Mesendoderm (in vitro differentiated cells): ENCODE results near the gene TSHZ3.

Experiments
- DNase-seq: peaks from one replicate; pipeline ENCODE4 v3.0.0; 2013
- H2AK5ac ChIP-seq: 2 replicates; pipeline ENCODE4 v1.6.1; 2013; ENCODE audit warnings: low read length, inconsistent platforms
- H2BK120ac ChIP-seq: 2 replicates; pipeline ENCODE4 v1.6.1; 2013; ENCODE audit warnings: low read depth, mild to moderate bottlenecking, low read length, moderate library complexity, mixed read lengths
- H2BK15ac ChIP-seq: replicated peaks from 2 replicates; pipeline ENCODE4 v1.6.1; 2013; ENCODE audit warnings: low read depth, mild to moderate bottlenecking, moderate library complexity
- H2BK5ac ChIP-seq: 2 replicates; pipeline ENCODE4 v1.6.1; 2013; ENCODE audit warnings: low read length, inconsistent platforms
- H3K18ac ChIP-seq: 2 replicates; pipeline ENCODE4 v1.6.1; 2013; ENCODE audit warnings: mild to moderate bottlenecking, low read length, mixed read lengths
- H3K23ac ChIP-seq: one replicate; pipeline ENCODE4 v1.6.1; 2013; ENCODE audit warnings: low read length
- H3K27ac ChIP-seq: 2 replicates; pipeline ENCODE4 v1.5.1; 2013; ENCODE audit warnings: low read depth, mild to moderate bottlenecking, inconsistent platforms, low read length, moderate library complexity
- H3K27me3 ChIP-seq: 2 replicates; pipeline ENCODE4 v1.6.1; 2013; ENCODE audit warnings: low read length, control low read depth, mild to moderate bottlenecking, inconsistent platforms; ENCODE audit not compliant: insufficient read depth, poor library complexity
- H3K36me3 ChIP-seq: 2 replicates; pipeline ENCODE4 v1.6.1; 2013; ENCODE audit warnings: low read length, inconsistent platforms; ENCODE audit not compliant: control insufficient read depth, insufficient read depth
- H3K4ac ChIP-seq: one replicate; pipeline ENCODE4 v1.6.1; 2013; ENCODE audit warnings: low read depth, mild to moderate bottlenecking, low read length, moderate library complexity
- H3K4me1 ChIP-seq: 2 replicates; pipeline ENCODE4 v1.6.1; 2013; ENCODE audit warnings: low read depth, low read length, inconsistent platforms; ENCODE audit not compliant: control insufficient read depth
- H3K4me2 ChIP-seq: 2 replicates; pipeline ENCODE4 v1.6.1; 2013; ENCODE audit warnings: low read length
- H3K4me3 ChIP-seq: 2 replicates; pipeline ENCODE4 v1.5.1; 2013; ENCODE audit warnings: mild to moderate bottlenecking, low read length
- H3K56ac ChIP-seq: one replicate; pipeline ENCODE4 v1.6.1; 2013; ENCODE audit warnings: low read length
- H3K79me1 ChIP-seq: 2 replicates; pipeline ENCODE4 v1.6.1; 2013; ENCODE audit warnings: low read length, inconsistent platforms
- H3K79me2 ChIP-seq: 2 replicates; pipeline ENCODE4 v1.6.1; 2013; ENCODE audit warnings: mild to moderate bottlenecking, low read length; ENCODE audit not compliant: control insufficient read depth, insufficient read depth
- H3K9ac ChIP-seq: 2 replicates; pipeline ENCODE4 v1.6.1; 2013; ENCODE audit warnings: low read length, inconsistent platforms
- H4K5ac ChIP-seq: one replicate; pipeline ENCODE4 v1.6.1; 2013; ENCODE audit warnings: low read length
- H4K8ac ChIP-seq: one replicate; pipeline ENCODE4 v1.6.1; 2013; ENCODE audit warnings: low read depth, mild to moderate bottlenecking, control low read depth, low read length, moderate library complexity
- WGBS: extraction: QIAGEN DNeasy Blood & Tissue Kit; methylation state at CpG from one replicate; pipeline ENCODE4 v1.1.7; 2013; ENCODE audit warnings: low lambda C conversion rate, missing lambda C conversion rate; ENCODE audit not compliant: insufficient coverage; ENCODE audit errors: extremely low coverage; 5-methylcytosine and 5-hydroxymethylcytosine counted together

Gene TSHZ3

DNA sequence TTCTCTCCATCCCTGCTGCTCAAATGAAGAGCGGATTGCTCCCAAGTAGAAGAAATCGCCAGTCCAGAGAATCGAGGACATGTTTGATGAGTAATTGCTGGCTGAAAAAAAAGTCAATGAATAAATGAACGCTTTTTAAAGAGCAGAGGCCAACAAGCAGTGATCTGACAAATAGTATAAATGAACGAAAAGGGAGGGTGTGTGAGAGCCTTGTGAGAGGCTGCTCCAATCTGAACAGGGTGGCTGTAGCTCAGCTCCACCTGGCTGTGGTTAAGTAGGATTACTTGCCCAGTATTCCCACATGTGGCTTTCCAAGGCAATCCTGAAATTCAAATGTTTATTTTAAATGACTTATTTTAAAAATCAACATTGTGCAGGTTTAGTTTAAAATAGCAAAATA, 117.1 kb downstream of the TSHZ3 start:
- H4K5ac ChIP-seq: no peak overlapping the region
- no peaks in the 10 kb centered on the region for H3K4me1 ChIP-seq
- no peak overlapping the region for H3K4me2 ChIP-seq
- H3K9ac ChIP-seq: no peak overlapping the region
- H3K79me1 ChIP-seq: no peaks in the 10 kb centered on the region
- no peak overlapping the region for H3K18ac ChIP-seq
- H3K36me3 ChIP-seq: no peaks in the 10 kb centered on the region
- H3K56ac ChIP-seq: no peak overlapping the region
- WGBS: no CpG with 5 or more reads among the region's 5 CpGs
- H3K79me2 ChIP-seq: no peaks in the 10 kb centered on the region
- H2BK15ac ChIP-seq: no peak overlapping the region
- DNase-seq: peak; percentile 48
- H3K4me3 ChIP-seq: no peak overlapping the region
- no peak overlapping the region for H2BK120ac ChIP-seq
- no peak overlapping the region for H4K8ac ChIP-seq
- H3K23ac ChIP-seq: no peak overlapping the region
- no peak overlapping the region for H3K27ac ChIP-seq
- H2AK5ac ChIP-seq: no peak overlapping the region
- no peaks in the 10 kb centered on the region for H3K27me3 ChIP-seq
- no peak overlapping the region for H3K4ac ChIP-seq
- H2BK5ac ChIP-seq: no peak overlapping the region

DNA sequence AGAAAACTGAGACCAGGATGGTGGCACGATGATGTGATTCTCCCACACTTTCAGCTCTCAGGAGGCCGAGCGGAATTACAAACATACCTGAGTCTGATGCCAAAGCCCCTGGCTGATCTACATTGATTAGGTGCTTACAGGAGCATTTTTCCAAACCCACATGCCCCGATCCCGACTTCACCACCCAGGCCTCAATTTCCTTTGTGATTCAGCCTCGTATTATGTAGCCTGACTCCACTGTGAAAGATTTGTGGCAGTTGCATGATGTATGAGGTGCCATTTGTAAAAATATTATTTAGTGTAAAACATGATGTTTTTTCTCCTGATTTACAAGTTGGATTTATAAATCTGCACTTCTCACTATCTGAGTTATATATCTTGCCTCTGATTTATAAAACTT, 118.0 kb downstream of the TSHZ3 start:
- no peak overlapping the region for H3K23ac ChIP-seq
- no peak overlapping the region for H3K27ac ChIP-seq
- no peak overlapping the region for H3K9ac ChIP-seq
- H3K18ac ChIP-seq: no peak overlapping the region
- H3K4me2 ChIP-seq: no peak overlapping the region
- H3K79me1 ChIP-seq: no peaks in the 10 kb centered on the region
- H3K79me2 ChIP-seq: no peaks in the 10 kb centered on the region
- no peak overlapping the region for H3K56ac ChIP-seq
- H2BK15ac ChIP-seq: no peak overlapping the region
- H3K36me3 ChIP-seq: no peaks in the 10 kb centered on the region
- no CpG with 5 or more reads among the region's 6 CpGs for WGBS
- no peak overlapping the region for H4K8ac ChIP-seq
- no peak overlapping the region for H3K4ac ChIP-seq
- no peak overlapping the region for H2BK5ac ChIP-seq
- H2AK5ac ChIP-seq: no peak overlapping the region
- H3K4me3 ChIP-seq: no peak overlapping the region
- H3K27me3 ChIP-seq: no peaks in the 10 kb centered on the region
- DNase-seq: peak; percentile 10
- H4K5ac ChIP-seq: no peak overlapping the region
- H3K4me1 ChIP-seq: no peaks in the 10 kb centered on the region
- no peak overlapping the region for H2BK120ac ChIP-seq

DNA sequence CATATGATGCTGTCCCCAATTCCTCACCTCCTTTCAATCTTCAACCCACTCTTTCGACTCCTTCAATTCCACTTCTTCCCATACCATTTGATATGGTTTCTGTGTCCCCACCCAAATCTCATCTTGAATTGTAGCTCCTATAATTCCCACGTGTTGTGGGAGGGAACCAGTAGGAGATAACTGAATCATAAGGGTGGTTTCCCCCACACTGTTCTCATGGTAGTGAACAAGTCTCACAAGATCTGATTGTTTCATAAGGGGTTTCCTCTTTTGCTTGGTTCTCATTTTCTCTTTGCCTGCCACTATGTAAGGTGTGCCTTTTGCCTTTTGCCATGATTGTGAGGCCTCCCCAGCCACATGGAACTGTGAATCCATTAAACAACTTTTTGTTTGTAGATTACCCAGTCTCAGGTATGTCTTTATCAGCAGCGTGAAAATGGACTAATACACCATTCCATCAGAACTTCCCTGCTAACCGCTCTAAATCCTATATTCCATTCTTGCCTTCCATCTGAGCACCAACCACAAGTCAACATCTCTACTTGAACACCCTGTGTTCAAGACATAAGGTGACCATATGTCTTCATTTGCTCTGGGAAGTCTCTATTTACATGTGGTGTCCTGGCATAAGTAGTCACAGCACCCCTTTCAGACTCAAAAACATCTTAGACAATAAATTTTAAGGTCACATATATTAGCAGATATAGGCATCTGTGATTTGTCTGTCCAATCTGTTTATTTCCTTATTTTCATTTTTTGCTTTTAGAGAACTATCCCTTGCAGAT, 122.9 kb downstream of the TSHZ3 start:
- DNase-seq: no peak
- Histone ChIP-seq H3K4me3 (no peak overlapping the region), H2BK120ac (no peak overlapping the region)

More for the DNA sequence above, 122.9 kb downstream of the TSHZ3 start:
- Histone ChIP-seq H4K5ac (no peak overlapping the region), H2BK5ac (no peak overlapping the region), H2AK5ac (no peak overlapping the region), H3K4me2 (no peak overlapping the region), H3K27me3 (no peaks in the 10 kb centered on the region), H3K36me3 (no peaks in the 10 kb centered on the region), H3K27ac (no peak overlapping the region), H3K79me1 (no peaks in the 10 kb centered on the region), H3K79me2 (no peaks in the 10 kb centered on the region), H2BK15ac (no peak overlapping the region), H3K56ac (no peak overlapping the region), H3K23ac (no peak overlapping the region), H3K4ac (no peak overlapping the region), H4K8ac (no peak overlapping the region), H3K9ac (no peak overlapping the region), H3K18ac (no peak overlapping the region), H3K4me1 (no peaks in the 10 kb centered on the region)
- WGBS: 100% methylated on average over 1 of the region's 4 CpGs
